K562 (cell line): Measurements from ENCODE around the gene DXO. TPM values are rescaled to one million over a fixed set of nuclear protein-coding genes. Genes with fewer than 3 reads are reported as not detected.

Source experiments
- KAT8 ChIP-seq: fragments of 450-650 bp; IDR thresholded peaks from 2 replicates; pipeline ENCODE4 v1.6.1; 2016; ENCODE audit warnings: low read depth, mild to moderate bottlenecking
- MCM2 ChIP-seq: fragments of 450-650 bp; IDR thresholded peaks from 2 replicates; pipeline ENCODE4 v1.6.1; 2017; ENCODE audit warnings: low read depth, mild to moderate bottlenecking
- NFE2L1 ChIP-seq: fragments of 450-650 bp; IDR thresholded peaks from 2 replicates; pipeline ENCODE4 v1.6.1; 2016; ENCODE audit warnings: missing genetic modification characterization, low read depth, mild to moderate bottlenecking, missing compliant biosample characterization, moderate library complexity, borderline replicate concordance
- NFXL1 ChIP-seq: fragments of 450-650 bp; formaldehyde crosslinking; IDR thresholded peaks from 2 replicates; pipeline ENCODE4 v1.4.0; 2021; ENCODE audit warnings: mild to moderate bottlenecking
- PCBP1 ChIP-seq: fragments of 200-400 bp; formaldehyde crosslinking; IDR thresholded peaks from 2 replicates; pipeline ENCODE4 v1.6.1; 2018; ENCODE audit warnings: mild to moderate bottlenecking, low read depth, low read length; ENCODE audit not compliant: poor library complexity, severe bottlenecking
- SETDB1 ChIP-seq: IDR thresholded peaks from one replicate; pipeline ENCODE4 v1.6.1; 2012; ENCODE audit warnings: low read length, control low read depth, inconsistent platforms
- SMARCE1 ChIP-seq: fragments of 450-650 bp; IDR thresholded peaks from 2 replicates; pipeline ENCODE4 v1.7.1; 2016; ENCODE audit warnings: mild to moderate bottlenecking
- SP2 ChIP-seq: IDR thresholded peaks from 2 replicates; pipeline ENCODE4 v1.6.1; 2011; ENCODE audit warnings: mild to moderate bottlenecking, low read depth, low read length, moderate library complexity; ENCODE audit not compliant: poor library complexity, severe bottlenecking; ENCODE audit errors: extremely low read depth
- TCF7L2 ChIP-seq: fragments of 150-350 bp; IDR thresholded peaks from 2 replicates; pipeline ENCODE4 v1.6.1; 2016; ENCODE audit warnings: low read depth, mild to moderate bottlenecking, low read length, moderate library complexity
- ZNF12 ChIP-seq: sonication (generic); formaldehyde crosslinking; IDR thresholded peaks from 2 replicates; pipeline ENCODE4 v1.4.0; 2020; ENCODE audit warnings: mild to moderate bottlenecking, missing genetic modification reagents
- ZNF551 ChIP-seq: fragments of 250-450 bp; sonication (Bioruptor Pico); IDR thresholded peaks from 2 replicates; pipeline ENCODE4 v1.5.0; 2021; ENCODE audit warnings: mild to moderate bottlenecking, moderate library complexity
- ZNF77 ChIP-seq: fragments of 250-450 bp; sonication (Bioruptor Pico); IDR thresholded peaks from 2 replicates; pipeline ENCODE4 v1.5.0; 2020
- polyA plus RNA-seq, 8 experiments: library from polyadenylated mRNA; depleted of rRNA in 4 of 8; stranded (reverse) in 5 of 8; unstranded in 3 of 8; fragments of >200 nt; fragmentation: Nextera tagmentation in 2 of 8; fragmentation: Illumina TruSeq in 1 of 8; extraction: Ambion mirVana in 2 of 8; extraction: Trizol in 1 of 8; gene quantifications; 2 replicates each; pipeline versions ENCODE4 v1.2.1 to v1.2.3, GENCODE V29; 2011 to 2014; ENCODE audit warnings: inconsistent platforms in 1 of 8, missing spikeins in 1 of 8
- total RNA-seq, 7 experiments: library from RNA; depleted of rRNA in 6 of 7; stranded (reverse); fragments of >200 nt in 6 of 7; fragmentation: Illumina TruSeq in 2 of 7; extraction: Trizol in 2 of 7; gene quantifications; 2 replicates each; pipeline versions ENCODE4 v1.2.1 to v1.2.3, GENCODE V29; 2011 to 2021; ENCODE audit warnings: low replicate concordance in 1 of 7
- TF ChIP-seq, protein P1 (sequence below): fragments of 250-450 bp; sonication (Bioruptor Pico); IDR thresholded peaks from 2 replicates; pipeline ENCODE4 v1.5.0; 2020; ENCODE audit warnings: mild to moderate bottlenecking, borderline replicate concordance
- TF ChIP-seq, protein P2 (sequence below): fragments of 450-650 bp; formaldehyde crosslinking; IDR thresholded peaks from 2 replicates; pipeline ENCODE4 v1.4.0; 2022; ENCODE audit warnings: missing genetic modification characterization
- TF ChIP-seq, protein P3 (sequence below): fragments of 450-650 bp; formaldehyde crosslinking; IDR thresholded peaks from 2 replicates; pipeline ENCODE4 v1.4.0; 2020; ENCODE audit warnings: mild to moderate bottlenecking, moderate library complexity
- TF ChIP-seq, protein P4 (sequence below), 3 experiments: IDR thresholded peaks in 2 of 3; conservative IDR thresholded peaks in 1 of 3; 2 replicates each; pipeline ENCODE4 v1.5.1; 2011 to 2012; ENCODE audit warnings: low read length in 3 of 3, mild to moderate bottlenecking in 3 of 3, control low read depth in 2 of 3, improper control_type of control experiment in 1 of 3, inconsistent platforms in 1 of 3, low read depth in 1 of 3, mixed read lengths in 1 of 3, moderate library complexity in 1 of 3; ENCODE audit not compliant: insufficient read depth in 2 of 3
- TF ChIP-seq, protein P5 (sequence below): fragments of 250-450 bp; sonication (Bioruptor Pico); IDR thresholded peaks from 2 replicates; pipeline ENCODE4 v1.4.0; 2020; ENCODE audit warnings: mild to moderate bottlenecking, moderate library complexity
- TF ChIP-seq, protein P6 (sequence below): sonication (generic); formaldehyde crosslinking; IDR thresholded peaks from 2 replicates; pipeline ENCODE4 v1.5.0; 2020; ENCODE audit warnings: missing genetic modification reagents

Gene DXO
- total and polyA plus RNA-seq, 9 of the 15 experiments (the other 6 are each of a cell fraction or from before 2014, with no cell fraction given) = 6.4 to 35.1 (median 19.4) TPM

DNA sequence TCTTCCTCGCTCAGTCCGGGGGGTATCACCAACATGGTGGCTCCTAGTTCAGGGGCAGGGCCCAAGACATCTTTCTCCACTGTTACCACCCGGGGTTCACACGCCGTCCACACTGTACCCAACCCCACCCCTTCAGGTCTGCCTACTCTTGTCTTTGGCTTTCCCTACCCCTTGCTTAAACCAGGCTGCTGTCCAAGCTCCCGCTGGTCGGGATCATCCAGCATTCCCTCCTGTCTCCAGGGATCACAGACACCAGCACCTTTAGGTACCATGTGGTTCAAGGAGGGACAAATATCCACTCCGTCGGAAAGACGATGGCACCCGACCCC lies 13.6 kb downstream of the DXO start (continued):
- TF ChIP-seq NFE2L1 = no peak
- TF ChIP-seq MCM2 = no peak
- TF ChIP-seq, protein P1, sequence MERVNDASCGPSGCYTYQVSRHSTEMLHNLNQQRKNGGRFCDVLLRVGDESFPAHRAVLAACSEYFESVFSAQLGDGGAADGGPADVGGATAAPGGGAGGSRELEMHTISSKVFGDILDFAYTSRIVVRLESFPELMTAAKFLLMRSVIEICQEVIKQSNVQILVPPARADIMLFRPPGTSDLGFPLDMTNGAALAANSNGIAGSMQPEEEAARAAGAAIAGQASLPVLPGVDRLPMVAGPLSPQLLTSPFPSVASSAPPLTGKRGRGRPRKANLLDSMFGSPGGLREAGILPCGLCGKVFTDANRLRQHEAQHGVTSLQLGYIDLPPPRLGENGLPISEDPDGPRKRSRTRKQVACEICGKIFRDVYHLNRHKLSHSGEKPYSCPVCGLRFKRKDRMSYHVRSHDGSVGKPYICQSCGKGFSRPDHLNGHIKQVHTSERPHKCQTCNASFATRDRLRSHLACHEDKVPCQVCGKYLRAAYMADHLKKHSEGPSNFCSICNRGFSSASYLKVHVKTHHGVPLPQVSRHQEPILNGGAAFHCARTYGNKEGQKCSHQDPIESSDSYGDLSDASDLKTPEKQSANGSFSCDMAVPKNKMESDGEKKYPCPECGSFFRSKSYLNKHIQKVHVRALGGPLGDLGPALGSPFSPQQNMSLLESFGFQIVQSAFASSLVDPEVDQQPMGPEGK (CRISPR knock-in tag) = no peak
- TF ChIP-seq, protein P2, sequence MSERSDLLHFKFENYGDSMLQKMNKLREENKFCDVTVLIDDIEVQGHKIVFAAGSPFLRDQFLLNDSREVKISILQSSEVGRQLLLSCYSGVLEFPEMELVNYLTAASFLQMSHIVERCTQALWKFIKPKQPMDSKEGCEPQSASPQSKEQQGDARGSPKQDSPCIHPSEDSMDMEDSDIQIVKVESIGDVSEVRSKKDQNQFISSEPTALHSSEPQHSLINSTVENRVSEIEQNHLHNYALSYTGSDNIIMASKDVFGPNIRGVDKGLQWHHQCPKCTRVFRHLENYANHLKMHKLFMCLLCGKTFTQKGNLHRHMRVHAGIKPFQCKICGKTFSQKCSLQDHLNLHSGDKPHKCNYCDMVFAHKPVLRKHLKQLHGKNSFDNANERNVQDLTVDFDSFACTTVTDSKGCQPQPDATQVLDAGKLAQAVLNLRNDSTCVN (CRISPR knock-in tag) = peak; percentile 86; the same call in 1 of the 2 replicates
- no peak for TF ChIP-seq ZNF12 (CRISPR knock-in tag)
- no peak for TF ChIP-seq SP2
- TF ChIP-seq, protein P3, sequence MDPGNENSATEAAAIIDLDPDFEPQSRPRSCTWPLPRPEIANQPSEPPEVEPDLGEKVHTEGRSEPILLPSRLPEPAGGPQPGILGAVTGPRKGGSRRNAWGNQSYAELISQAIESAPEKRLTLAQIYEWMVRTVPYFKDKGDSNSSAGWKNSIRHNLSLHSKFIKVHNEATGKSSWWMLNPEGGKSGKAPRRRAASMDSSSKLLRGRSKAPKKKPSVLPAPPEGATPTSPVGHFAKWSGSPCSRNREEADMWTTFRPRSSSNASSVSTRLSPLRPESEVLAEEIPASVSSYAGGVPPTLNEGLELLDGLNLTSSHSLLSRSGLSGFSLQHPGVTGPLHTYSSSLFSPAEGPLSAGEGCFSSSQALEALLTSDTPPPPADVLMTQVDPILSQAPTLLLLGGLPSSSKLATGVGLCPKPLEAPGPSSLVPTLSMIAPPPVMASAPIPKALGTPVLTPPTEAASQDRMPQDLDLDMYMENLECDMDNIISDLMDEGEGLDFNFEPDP = no peak
- TF ChIP-seq, protein P4, sequence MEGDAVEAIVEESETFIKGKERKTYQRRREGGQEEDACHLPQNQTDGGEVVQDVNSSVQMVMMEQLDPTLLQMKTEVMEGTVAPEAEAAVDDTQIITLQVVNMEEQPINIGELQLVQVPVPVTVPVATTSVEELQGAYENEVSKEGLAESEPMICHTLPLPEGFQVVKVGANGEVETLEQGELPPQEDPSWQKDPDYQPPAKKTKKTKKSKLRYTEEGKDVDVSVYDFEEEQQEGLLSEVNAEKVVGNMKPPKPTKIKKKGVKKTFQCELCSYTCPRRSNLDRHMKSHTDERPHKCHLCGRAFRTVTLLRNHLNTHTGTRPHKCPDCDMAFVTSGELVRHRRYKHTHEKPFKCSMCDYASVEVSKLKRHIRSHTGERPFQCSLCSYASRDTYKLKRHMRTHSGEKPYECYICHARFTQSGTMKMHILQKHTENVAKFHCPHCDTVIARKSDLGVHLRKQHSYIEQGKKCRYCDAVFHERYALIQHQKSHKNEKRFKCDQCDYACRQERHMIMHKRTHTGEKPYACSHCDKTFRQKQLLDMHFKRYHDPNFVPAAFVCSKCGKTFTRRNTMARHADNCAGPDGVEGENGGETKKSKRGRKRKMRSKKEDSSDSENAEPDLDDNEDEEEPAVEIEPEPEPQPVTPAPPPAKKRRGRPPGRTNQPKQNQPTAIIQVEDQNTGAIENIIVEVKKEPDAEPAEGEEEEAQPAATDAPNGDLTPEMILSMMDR (IDR thresholded peaks at IDR 0.05 in 2 of 3, conservative IDR thresholded peaks at IDR 0.05 in 1 of 3; ENCODE audit: insufficient read depth in 2 of 3, low read depth in 1 of 3, low read length in 3 of 3) = no peak
- no peak for TF ChIP-seq PCBP1
- TF ChIP-seq, protein P5, sequence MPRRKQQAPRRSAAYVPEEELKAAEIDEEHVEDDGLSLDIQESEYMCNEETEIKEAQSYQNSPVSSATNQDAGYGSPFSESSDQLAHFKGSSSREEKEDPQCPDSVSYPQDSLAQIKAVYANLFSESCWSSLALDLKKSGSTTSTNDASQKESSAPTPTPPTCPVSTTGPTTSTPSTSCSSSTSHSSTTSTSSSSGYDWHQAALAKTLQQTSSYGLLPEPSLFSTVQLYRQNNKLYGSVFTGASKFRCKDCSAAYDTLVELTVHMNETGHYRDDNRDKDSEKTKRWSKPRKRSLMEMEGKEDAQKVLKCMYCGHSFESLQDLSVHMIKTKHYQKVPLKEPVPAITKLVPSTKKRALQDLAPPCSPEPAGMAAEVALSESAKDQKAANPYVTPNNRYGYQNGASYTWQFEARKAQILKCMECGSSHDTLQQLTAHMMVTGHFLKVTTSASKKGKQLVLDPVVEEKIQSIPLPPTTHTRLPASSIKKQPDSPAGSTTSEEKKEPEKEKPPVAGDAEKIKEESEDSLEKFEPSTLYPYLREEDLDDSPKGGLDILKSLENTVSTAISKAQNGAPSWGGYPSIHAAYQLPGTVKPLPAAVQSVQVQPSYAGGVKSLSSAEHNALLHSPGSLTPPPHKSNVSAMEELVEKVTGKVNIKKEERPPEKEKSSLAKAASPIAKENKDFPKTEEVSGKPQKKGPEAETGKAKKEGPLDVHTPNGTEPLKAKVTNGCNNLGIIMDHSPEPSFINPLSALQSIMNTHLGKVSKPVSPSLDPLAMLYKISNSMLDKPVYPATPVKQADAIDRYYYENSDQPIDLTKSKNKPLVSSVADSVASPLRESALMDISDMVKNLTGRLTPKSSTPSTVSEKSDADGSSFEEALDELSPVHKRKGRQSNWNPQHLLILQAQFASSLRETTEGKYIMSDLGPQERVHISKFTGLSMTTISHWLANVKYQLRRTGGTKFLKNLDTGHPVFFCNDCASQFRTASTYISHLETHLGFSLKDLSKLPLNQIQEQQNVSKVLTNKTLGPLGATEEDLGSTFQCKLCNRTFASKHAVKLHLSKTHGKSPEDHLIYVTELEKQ = no peak
- no peak for TF ChIP-seq KAT8
- no peak for TF ChIP-seq SETDB1
- 0 out of 2 replicates have a peak, but pooled peaks have one; percentile 44 for TF ChIP-seq NFXL1
- TF ChIP-seq ZNF551 (CRISPR knock-in tag) = no peak
- TF ChIP-seq, protein P6, sequence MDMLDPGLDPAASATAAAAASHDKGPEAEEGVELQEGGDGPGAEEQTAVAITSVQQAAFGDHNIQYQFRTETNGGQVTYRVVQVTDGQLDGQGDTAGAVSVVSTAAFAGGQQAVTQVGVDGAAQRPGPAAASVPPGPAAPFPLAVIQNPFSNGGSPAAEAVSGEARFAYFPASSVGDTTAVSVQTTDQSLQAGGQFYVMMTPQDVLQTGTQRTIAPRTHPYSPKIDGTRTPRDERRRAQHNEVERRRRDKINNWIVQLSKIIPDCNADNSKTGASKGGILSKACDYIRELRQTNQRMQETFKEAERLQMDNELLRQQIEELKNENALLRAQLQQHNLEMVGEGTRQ (CRISPR knock-in tag) = no peak
- no peak for TF ChIP-seq ZNF77 (CRISPR knock-in tag)
- no peak for TF ChIP-seq TCF7L2
- TF ChIP-seq SMARCE1 = 0 out of 2 replicates have a peak, but pooled peaks have one; percentile 26
